HCT116 (cell line): ENCODE results near the gene SORCS2. TPM values are rescaled to one million over a fixed set of nuclear protein-coding genes. Genes with fewer than 3 reads are reported as not detected.

Source experiments
- ATAC-seq: fragments of 200-7000 bp; cut with Tn5 transposase; 2 replicates; pipeline ENCODE4 v1.9.1; 2020; ENCODE audit warnings: mild to moderate bottlenecking, moderate library complexity
- BruUV-seq: library from RNA; stranded (reverse); fragments of 400-500 nt; replicated peaks from 2 replicates; lab custom pipeline; 2021; lab: Mats Ljungman, UMichigan
- CTCF ChIA-PET: fragments of 300-600 bp; sonication (Branson Sonifier 250); formaldehyde crosslinking; loops from one replicate; lab custom pipeline; 2021; ENCODE audit warnings: antibody characterized with exemption; lab: Charles Lee
- POLR2A ChIA-PET: fragments of 300-600, 350-600 bp; sonication (Branson Sonifier 250); formaldehyde crosslinking; loops from one replicate; lab custom pipeline; 2021; ENCODE audit warnings: antibody characterized with exemption; lab: Charles Lee
- RAD21 ChIA-PET, 2 experiments: fragments of 300-600 bp; sonication (Branson Sonifier 250); formaldehyde crosslinking; loops; one replicate each; lab custom pipeline; 2023; ENCODE audit warnings: low total read pairs in 2 of 2; ENCODE audit not compliant: uncharacterized antibody in 2 of 2, unreplicated experiment in 2 of 2, low non-redundant PET in 1 of 2; lab: Charles Lee
- DNase-seq: peaks from one replicate; pipeline ENCODE4 v3.0.0-alpha.2; 2010; ENCODE audit warnings: low read depth, low spot score
- H2AFZ ChIP-seq: fragments of 200-600 bp; shearing (Covaris generic), sonication (generic); 2 replicates; pipeline ENCODE4 v1.6.1; 2017; ENCODE audit warnings: low read depth, mixed run types, mixed read lengths, antibody characterized with exemption, low read length; ENCODE audit not compliant: poor library complexity, severe bottlenecking
- H3K27ac ChIP-seq: 2 replicates; pipeline ENCODE4 v1.5.1; 2012; ENCODE audit warnings: low read depth, low read length
- H3K27me3 ChIP-seq: fragments of 200-600 bp; sonication (generic); 2 replicates; pipeline ENCODE4 v1.6.1; 2016; ENCODE audit warnings: mixed run types, low read length, mixed read lengths; ENCODE audit not compliant: insufficient read depth
- H3K36me3 ChIP-seq, 2 experiments: fragments of 200-500 bp in 1 of 2; fragments of 200-600 bp in 1 of 2; sonication (Bioruptor generic) in 1 of 2; sonication (generic) in 1 of 2; 2 replicates each; pipeline versions ENCODE4 v1.5.1 to v1.6.1; 2014 to 2016; ENCODE audit warnings: low read length in 2 of 2, inconsistent platforms in 1 of 2, mixed read lengths in 1 of 2, mixed run types in 1 of 2; ENCODE audit not compliant: insufficient read depth in 2 of 2, control insufficient read depth in 1 of 2
- H3K4me1 ChIP-seq, 2 experiments: fragments of 200-600 bp in 1 of 2; sonication (generic) in 1 of 2; 2 replicates each; pipeline versions ENCODE4 v1.5.1 to v1.6.1; 2012 to 2017; ENCODE audit warnings: low read length in 2 of 2, inconsistent platforms in 1 of 2, mild to moderate bottlenecking in 1 of 2, mixed read lengths in 1 of 2, mixed run types in 1 of 2, moderate library complexity in 1 of 2; ENCODE audit not compliant: insufficient read depth in 2 of 2, control insufficient read depth in 1 of 2
- H3K4me2 ChIP-seq: fragments of 200-600 bp; sonication (generic); 2 replicates; pipeline ENCODE4 v1.6.1; 2017; ENCODE audit warnings: mixed run types, low read length, mixed read lengths
- H3K4me3 ChIP-seq, 2 experiments: fragments of 200-600 bp in 1 of 2; sonication (generic) in 1 of 2; replicated peaks in 1 of 2; 2 replicates each; pipeline ENCODE4 v1.5.1; 2011 to 2016; ENCODE audit warnings: low read length in 2 of 2, control low read depth in 1 of 2, low read depth in 1 of 2, mild to moderate bottlenecking in 1 of 2, mixed read lengths in 1 of 2, mixed run types in 1 of 2
- H3K79me2 ChIP-seq: fragments of 200-600 bp; sonication (generic); 2 replicates; pipeline ENCODE4 v1.6.1; 2017; ENCODE audit warnings: mild to moderate bottlenecking, mixed run types, low read length, moderate library complexity, mixed read lengths; ENCODE audit not compliant: insufficient read depth
- H3K9ac ChIP-seq: fragments of 200-600 bp; sonication (generic); 2 replicates; pipeline ENCODE4 v1.6.1; 2016; ENCODE audit warnings: low read length, mixed read lengths
- H3K9me2 ChIP-seq: fragments of 200-600 bp; sonication (generic), shearing (Covaris generic); 2 replicates; pipeline ENCODE4 v1.6.1; 2017; ENCODE audit warnings: mixed run types, mild to moderate bottlenecking, moderate library complexity; ENCODE audit not compliant: insufficient read depth
- H3K9me3 ChIP-seq, 2 experiments: fragments of 200-500 bp in 1 of 2; fragments of 200-600 bp in 1 of 2; sonication (Bioruptor generic) in 1 of 2; sonication (generic) in 1 of 2; 2 replicates each; pipeline ENCODE4 v1.6.1; 2014 to 2017; ENCODE audit warnings: low read length in 2 of 2, mixed read lengths in 2 of 2, inconsistent platforms in 1 of 2, low read depth in 1 of 2, mild to moderate bottlenecking in 1 of 2, mixed run types in 1 of 2, moderate library complexity in 1 of 2; ENCODE audit not compliant: control insufficient read depth in 1 of 2, insufficient read depth in 1 of 2
- H4K20me1 ChIP-seq: fragments of 200-600 bp; sonication (generic), shearing (Covaris generic); 2 replicates; pipeline ENCODE4 v1.6.1; 2017; ENCODE audit warnings: mixed run types, mild to moderate bottlenecking, moderate library complexity; ENCODE audit not compliant: insufficient read depth
- CBX3 ChIP-seq: IDR thresholded peaks from 2 replicates; pipeline ENCODE4 v1.6.1; 2012; ENCODE audit warnings: low read depth
- CEBPB ChIP-seq: IDR thresholded peaks from 2 replicates; pipeline ENCODE4 v1.6.1; 2012; ENCODE audit warnings: low read depth
- CTCF ChIP-seq, 3 experiments: fragments of 200-600 bp in 1 of 3; sonication (generic) in 1 of 3; IDR thresholded peaks in 2 of 3; conservative IDR thresholded peaks in 1 of 3; 2 replicates each; pipeline ENCODE4 v1.5.1; 2012 to 2017; ENCODE audit warnings: low read depth in 2 of 3, low read length in 2 of 3, antibody characterized with exemption in 1 of 3, borderline replicate concordance in 1 of 3, control low read depth in 1 of 3, mild to moderate bottlenecking in 1 of 3, mixed read lengths in 1 of 3, mixed run types in 1 of 3, moderate library complexity in 1 of 3; ENCODE audit not compliant: insufficient read depth in 1 of 3
- EGR1 ChIP-seq: IDR thresholded peaks from 2 replicates; pipeline ENCODE4 v1.6.1; 2012; ENCODE audit warnings: low read depth
- EZH2 ChIP-seq: fragments of 200-600 bp; sonication (generic); IDR thresholded peaks from 2 replicates; pipeline ENCODE4 v1.6.1; 2017; ENCODE audit warnings: antibody characterized with exemption, mixed run types
- EZH2phosphoT487 ChIP-seq: fragments of 200-600 bp; IDR thresholded peaks from 2 replicates; pipeline ENCODE4 v1.6.1; 2018; ENCODE audit warnings: antibody characterized with exemption, borderline replicate concordance
- FOSL1 ChIP-seq: IDR thresholded peaks from 2 replicates; pipeline ENCODE4 v1.6.1; 2012; ENCODE audit warnings: low read depth
- MAX ChIP-seq: IDR thresholded peaks from 2 replicates; pipeline ENCODE4 v1.6.1; 2012
- SIN3A ChIP-seq: IDR thresholded peaks from 2 replicates; pipeline ENCODE4 v1.6.1; 2012; ENCODE audit warnings: low read depth
- SP1 ChIP-seq: IDR thresholded peaks from 2 replicates; pipeline ENCODE4 v1.6.1; 2012; ENCODE audit warnings: low read depth
- SRF ChIP-seq: IDR thresholded peaks from 2 replicates; pipeline ENCODE4 v1.6.1; 2012; ENCODE audit warnings: low read depth
- TCF7L2 ChIP-seq: IDR thresholded peaks from 2 replicates; pipeline ENCODE4 v1.7.0; 2011; ENCODE audit warnings: borderline replicate concordance, inconsistent platforms; ENCODE audit not compliant: insufficient read depth, insufficient read length; ENCODE audit errors: extremely low read depth
- YY1 ChIP-seq: IDR thresholded peaks from 2 replicates; pipeline ENCODE4 v1.6.1; 2011; ENCODE audit warnings: low read length, low read depth, moderate library complexity, mild to moderate bottlenecking; ENCODE audit not compliant: insufficient replicate concordance; ENCODE audit errors: extremely low read depth
- ZBTB33 ChIP-seq: IDR thresholded peaks from 2 replicates; pipeline ENCODE4 v1.6.1; 2011; ENCODE audit warnings: mild to moderate bottlenecking, low read length, moderate library complexity; ENCODE audit not compliant: insufficient replicate concordance; ENCODE audit errors: extremely low read depth
- ZFX ChIP-seq: fragments of 450-650 bp; IDR thresholded peaks from 2 replicates; pipeline ENCODE4 v1.6.1; 2017
- intact Hi-C: fragments of 100-400 bp; cut with micrococcal nuclease; formaldehyde crosslinking; loops from 2 replicates; pipeline ENCODE4 v1.10.0; 2022
- total RNA-seq: library from RNA; stranded (reverse); gene quantifications from one replicate; pipeline ENCODE4 v1.2.1, GENCODE V29; 2021; ENCODE audit not compliant: unreplicated experiment

Gene SORCS2
- total RNA-seq, 1 experiment from 2014 or later: 0.37 TPM

DNA sequence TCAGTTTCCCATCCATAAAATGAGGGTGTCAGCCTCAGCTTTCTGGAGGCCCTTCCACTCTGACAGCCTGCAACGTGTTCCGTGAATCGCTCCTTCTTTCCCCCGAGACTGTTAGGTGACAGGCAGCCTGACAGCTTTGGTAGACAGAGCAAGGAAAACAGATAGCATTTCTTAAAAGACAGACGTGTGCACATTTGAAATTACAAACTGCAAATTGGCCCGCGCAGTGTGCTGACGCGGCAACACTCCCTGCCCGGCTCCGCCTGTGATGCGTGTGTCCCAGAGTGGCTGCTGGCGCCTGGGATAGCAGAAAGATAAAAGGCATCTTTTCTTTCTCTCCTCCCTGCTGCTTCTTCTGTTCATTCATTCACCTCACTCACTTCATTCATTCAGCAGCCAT, 502.0 kb downstream of the SORCS2 start:
- no peak for TF ChIP-seq FOSL1
- TF ChIP-seq TCF7L2: no peak
- TF ChIP-seq CTCF (IDR thresholded peaks at IDR 0.05 in 2 of 3, conservative IDR thresholded peaks at IDR 0.05 in 1 of 3; ENCODE audit: borderline replicate concordance in 1 of 3, insufficient read depth in 1 of 3, low read depth in 2 of 3, low read length in 2 of 3): no peak
- TF ChIP-seq ZFX: no peak
- no peak for TF ChIP-seq SIN3A
- no peak for TF ChIP-seq EZH2phosphoT487
- no peak for TF ChIP-seq YY1
- TF ChIP-seq EZH2: no peak
- TF ChIP-seq CEBPB: no peak
- TF ChIP-seq MAX: no peak
- TF ChIP-seq SP1: no peak
- no peak for TF ChIP-seq ZBTB33
- no peak for TF ChIP-seq CBX3
- TF ChIP-seq SRF: no peak
- TF ChIP-seq EGR1: no peak
- Histone ChIP-seq H3K79me2 (no peaks in the 10 kb centered on the region), H3K4me1 (no peaks in the 10 kb centered on the region), H2AFZ (no peak overlapping the region), H3K27ac (no peak overlapping the region), H3K4me3 (no peak overlapping the region), H3K9me3 (no peaks in the 10 kb centered on the region), H3K4me2 (no peak overlapping the region), H3K9ac (no peak overlapping the region), H3K36me3 (no peaks in the 10 kb centered on the region), H3K27me3 (peaks cover 2% of the 10 kb centered on the region; the same call in 1 of the 2 replicates), H3K9me2 (no peaks in the 10 kb centered on the region), H4K20me1 (no peaks in the 10 kb centered on the region)
- DNase-seq (no peak), ATAC-seq (no peak)
- ChIA-PET RAD21 (no interaction called here), POLR2A (no interaction called here), CTCF (no interaction called here)
- BruUV-seq: no TSS peak
- intact Hi-C loops: no loop called here
